CD4-positive, alpha-beta T cell (primary cell): ENCODE data around the gene SPATA16. TPM values are rescaled to one million over a fixed set of nuclear protein-coding genes. Genes with fewer than 3 reads are reported as not detected.

Source experiments
- ATAC-seq: fragments of 200-7000 bp; cut with Tn5 transposase; one replicate; pipeline ENCODE4 v1.10.0; 2022; ENCODE audit warnings: mild to moderate bottlenecking; ENCODE audit not compliant: poor library complexity
- CTCF ChIA-PET: fragments of 350-600 bp; sonication (Branson Sonifier 250); formaldehyde crosslinking; loops from one replicate; lab custom pipeline; 2021; ENCODE audit warnings: antibody characterized with exemption, inconsistent platforms; lab: Charles Lee
- POLR2A ChIA-PET: fragments of 350-600 bp; sonication (Branson Sonifier 250); formaldehyde crosslinking; loops from one replicate; lab custom pipeline; 2021; ENCODE audit warnings: antibody characterized with exemption, inconsistent platforms; lab: Charles Lee
- DNase-seq, 14 experiments: peaks; one replicate each; pipeline ENCODE4 v3.0.0-alpha.2; 2013 to 2020; ENCODE audit warnings: mixed read lengths in 2 of 14
- H3K27ac ChIP-seq, 2 donors: one replicate each; pipeline versions ENCODE4 v1.5.1 to v1.7.0; 2013; ENCODE audit warnings: low read length in 2 of 2, low read depth in 1 of 2, mild to moderate bottlenecking in 1 of 2
- H3K27me3 ChIP-seq, 2 experiments: 1 replicate in 1 of 2; 2 replicates in 1 of 2; pipeline versions ENCODE4 v1.6.1 to v1.7.0; 2013; ENCODE audit warnings: low read length in 2 of 2, control low read depth in 1 of 2, mild to moderate bottlenecking in 1 of 2, moderate library complexity in 1 of 2; ENCODE audit not compliant: insufficient read depth in 2 of 2, control insufficient read depth in 1 of 2
- H3K36me3 ChIP-seq: one replicate; pipeline ENCODE4 v1.6.1; 2013; ENCODE audit warnings: low read length, control low read depth; ENCODE audit not compliant: insufficient read depth
- H3K4me1 ChIP-seq: one replicate; pipeline ENCODE4 v1.6.1; 2013; ENCODE audit warnings: low read length, control low read depth; ENCODE audit not compliant: insufficient read depth
- H3K4me3 ChIP-seq: one replicate; pipeline ENCODE4 v1.5.1; 2013; ENCODE audit warnings: mild to moderate bottlenecking, low read length, moderate library complexity
- H3K9me3 ChIP-seq, 2 experiments: 1 replicate in 1 of 2; 2 replicates in 1 of 2; pipeline versions ENCODE4 v1.6.1 to v1.7.0; 2013; ENCODE audit warnings: low read length in 2 of 2, mild to moderate bottlenecking in 2 of 2, control low read depth in 1 of 2, moderate library complexity in 1 of 2; ENCODE audit not compliant: control insufficient read depth in 1 of 2, insufficient read depth in 1 of 2
- H3K27ac Mint-ChIP-seq: one replicate; pipeline ENCODE4 v1.8.0; 2020; ENCODE audit warnings: mixed read lengths
- H3K27me3 Mint-ChIP-seq: one replicate; pipeline ENCODE4 v1.8.0; 2021; ENCODE audit warnings: mixed read lengths
- H3K36me3 Mint-ChIP-seq: one replicate; pipeline ENCODE4 v1.8.0; 2021; ENCODE audit warnings: low read depth, mixed read lengths
- H3K4me1 Mint-ChIP-seq: one replicate; pipeline ENCODE4 v1.8.0; 2021; ENCODE audit warnings: low read depth, mixed read lengths
- H3K4me3 Mint-ChIP-seq: one replicate; pipeline ENCODE4 v1.8.0; 2020; ENCODE audit warnings: mild to moderate bottlenecking, mixed read lengths
- H3K9me3 Mint-ChIP-seq: one replicate; pipeline ENCODE4 v1.8.0; 2020; ENCODE audit warnings: mixed read lengths
- CTCF ChIP-seq: fragments of 200-600 bp; IDR thresholded peaks from one replicate; pipeline ENCODE4 v1.8.0; 2022; ENCODE audit warnings: antibody characterized with exemption, mild to moderate bottlenecking
- intact Hi-C, 2 experiments: fragments of 100-400 bp; cut with DNase I in 1 of 2; cut with micrococcal nuclease in 1 of 2; formaldehyde crosslinking; loops; one replicate each; pipeline versions ENCODE4 v1.15.1 to v1.9.0; 2023 to 2025; cut with DNase I, micrococcal nuclease
- total RNA-seq, 174 experiments: library from RNA in 2 of 174; stranded (reverse) in 2 of 174; gene quantifications; one replicate each; pipeline ENCODE4 v1.2.3 and lab custom pipeline; 2021 to 2026

Gene SPATA16
- total RNA-seq, 2 experiments from 2014 or later = not detected

DNA sequence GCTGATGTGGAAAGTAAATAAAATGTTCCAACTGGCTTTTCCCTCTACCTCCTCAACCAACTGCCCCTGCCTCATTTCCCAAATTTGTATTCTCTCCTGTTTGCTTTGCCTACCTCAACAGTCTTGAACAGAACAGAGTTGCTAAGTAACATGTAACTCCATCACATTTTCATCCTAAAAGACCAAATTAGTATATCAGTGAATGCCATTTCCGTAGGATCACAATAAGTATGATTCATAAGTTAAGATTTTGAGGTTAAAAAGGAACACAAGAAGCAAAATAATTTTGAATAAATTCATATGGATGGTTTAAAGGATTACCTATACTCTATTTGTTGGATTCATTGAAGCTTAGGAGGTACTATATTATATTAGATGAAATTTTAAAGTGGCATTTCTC is 235.6 kb downstream of the SPATA16 start:
- no peaks in the 10 kb centered on the region for H3K36me3 ChIP-seq
- ChIA-PET CTCF (no interaction called here), POLR2A (no interaction called here)
- Mint-ChIP-seq H3K27me3 (peaks cover 29% of the 10 kb centered on the region), H3K27ac (no peak overlapping the region), H3K36me3 (no peaks in the 10 kb centered on the region), H3K4me1 (no peaks in the 10 kb centered on the region), H3K4me3 (no peak overlapping the region), H3K9me3 (no peaks in the 10 kb centered on the region)
- no peaks in the 10 kb centered on the region for H3K9me3 ChIP-seq
- TF ChIP-seq CTCF = no peak
- intact Hi-C loops = no loop called here
- ATAC-seq (no peak), DNase-seq (no peak)
- no peak overlapping the region for H3K4me3 ChIP-seq
- no peaks in the 10 kb centered on the region for H3K4me1 ChIP-seq
- no peaks in the 10 kb centered on the region for H3K27me3 ChIP-seq
- no peak overlapping the region for H3K27ac ChIP-seq

DNA sequence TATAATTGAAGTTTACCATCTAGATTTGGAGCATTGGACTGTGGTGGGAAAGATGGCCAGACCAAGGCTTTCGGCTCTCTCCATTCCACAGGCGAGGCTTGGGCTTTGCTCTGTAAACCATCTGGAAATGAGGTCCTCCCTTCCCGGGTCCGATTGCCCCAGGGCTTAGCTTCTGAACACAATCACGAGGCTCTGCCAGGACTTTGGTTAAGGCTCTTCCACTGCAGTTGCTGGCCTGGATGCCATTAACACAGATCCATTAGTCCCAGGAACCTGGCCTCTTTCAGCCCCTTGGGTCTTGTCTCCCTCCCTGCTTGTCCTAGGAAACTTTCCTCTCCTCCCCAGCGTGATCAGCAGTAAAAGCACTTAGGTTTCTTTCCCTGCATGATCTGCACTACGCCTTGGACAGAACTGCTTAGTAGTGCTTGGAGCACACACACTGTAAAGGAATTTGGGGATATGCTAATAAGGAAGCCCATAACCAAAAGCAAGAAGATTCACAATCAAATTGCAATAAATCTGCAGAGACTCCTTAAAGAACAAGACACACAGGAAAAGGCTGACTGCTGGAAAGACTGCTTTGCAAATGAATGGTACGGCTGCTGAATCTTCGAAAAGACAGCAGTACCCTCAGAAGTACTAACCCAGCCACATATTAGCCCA is 236.2 kb downstream of the SPATA16 start:
- TF ChIP-seq CTCF = no peak
- Mint-ChIP-seq H3K4me1 (no peaks in the 10 kb centered on the region), H3K4me3 (no peak overlapping the region), H3K27ac (no peak overlapping the region), H3K9me3 (no peaks in the 10 kb centered on the region), H3K27me3 (peaks cover 29% of the 10 kb centered on the region), H3K36me3 (no peaks in the 10 kb centered on the region)
- Histone ChIP-seq H3K4me3 (no peak overlapping the region), H3K27ac (no peak overlapping the region), H3K9me3 (no peaks in the 10 kb centered on the region), H3K36me3 (no peaks in the 10 kb centered on the region), H3K27me3 (no peaks in the 10 kb centered on the region), H3K4me1 (no peaks in the 10 kb centered on the region)
- DNase-seq (no peak), ATAC-seq (no peak)
- intact Hi-C loops = no loop called here
- POLR2A ChIA-PET = no interaction called here
- CTCF ChIA-PET = no interaction called here

- H3K27me3 Mint-ChIP-seq = peaks cover 29% of the 10 kb centered on the region
- POLR2A ChIA-PET = no interaction called here
- CTCF ChIA-PET = interaction anchor here (1.5 kb wide), 1 partner anchor 10 kb away, joined by 3 read pairs; no protein-coding TSS in a partner anchor
These were observed 237.3 kb downstream of the SPATA16 start for GRCh38 chr3:172903642-172904320.

More at GRCh38 chr3:172903642-172904320, 237.3 kb downstream of the SPATA16 start:
- no peak for DNase-seq
- intact Hi-C loops = no loop called here
- no peak overlapping the region for H3K4me3 Mint-ChIP-seq
- Histone ChIP-seq H3K27ac (no peak overlapping the region), H3K36me3 (no peaks in the 10 kb centered on the region), H3K9me3 (no peaks in the 10 kb centered on the region), H3K27me3 (no peaks in the 10 kb centered on the region), H3K4me1 (no peaks in the 10 kb centered on the region), H3K4me3 (no peak overlapping the region)
- H3K4me1 Mint-ChIP-seq = no peaks in the 10 kb centered on the region
- no peaks in the 10 kb centered on the region for H3K9me3 Mint-ChIP-seq
- no peak for TF ChIP-seq CTCF
- H3K36me3 Mint-ChIP-seq = no peaks in the 10 kb centered on the region
- no peak overlapping the region for H3K27ac Mint-ChIP-seq
- no peak for ATAC-seq
